Activated naive CD4-positive, alpha-beta T cell treated with Interleukin-2 at 50 U/mL for 16 hours (primary cell): ENCODE data around the gene RHEB.

ENCODE experiments used
- DNase-seq: peaks from one replicate; pipeline ENCODE4 v3.0.0-alpha.2; 2020

Gene RHEB

DNA sequence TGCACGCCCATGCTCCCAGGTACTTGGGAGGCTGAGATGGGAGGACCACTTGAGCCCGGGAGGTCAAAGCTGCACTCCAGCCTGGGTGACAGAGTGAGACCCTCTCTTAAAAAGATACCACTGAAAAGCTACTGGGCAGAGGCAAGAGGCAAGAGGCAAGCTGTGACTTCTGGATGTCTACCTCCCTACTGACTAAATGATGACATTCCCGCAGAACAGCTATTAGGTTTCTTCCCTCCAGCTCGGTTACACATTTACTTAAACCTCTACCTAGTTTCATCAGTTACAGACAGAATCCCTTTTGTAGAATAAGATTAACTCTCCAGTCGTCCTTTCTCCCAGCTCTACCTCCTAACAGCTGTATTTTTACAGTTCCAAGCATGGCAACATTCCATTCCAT, 21.2 kb downstream of the RHEB start:
- no peak for DNase-seq

DNA sequence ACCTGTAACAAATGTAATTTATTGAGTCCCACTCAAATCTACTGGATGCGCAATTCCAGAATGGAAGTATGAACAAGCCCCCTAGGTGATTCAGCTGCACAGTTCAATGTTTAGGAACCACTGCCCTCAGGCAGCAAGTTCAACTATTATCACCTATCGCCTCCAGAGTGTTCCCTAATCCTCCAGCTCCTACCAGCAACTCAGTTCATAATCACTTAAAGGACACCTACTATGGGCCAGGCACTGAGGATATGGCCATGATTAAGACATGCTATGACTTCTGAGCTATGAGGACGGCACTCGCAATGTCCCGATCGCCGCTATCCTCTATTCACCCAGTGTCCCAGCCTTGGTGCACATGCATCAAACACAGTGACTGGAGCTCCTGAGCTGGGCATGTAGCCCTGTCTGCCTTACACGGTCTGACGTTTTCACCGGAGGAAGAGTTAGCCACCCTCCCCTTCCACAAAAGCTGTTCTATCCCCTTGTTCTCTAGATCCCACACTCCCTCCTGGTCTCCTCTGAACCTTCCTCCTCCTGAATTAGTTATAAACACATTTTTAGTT, 22.3 kb downstream of the RHEB start:
- no peak for DNase-seq

DNA sequence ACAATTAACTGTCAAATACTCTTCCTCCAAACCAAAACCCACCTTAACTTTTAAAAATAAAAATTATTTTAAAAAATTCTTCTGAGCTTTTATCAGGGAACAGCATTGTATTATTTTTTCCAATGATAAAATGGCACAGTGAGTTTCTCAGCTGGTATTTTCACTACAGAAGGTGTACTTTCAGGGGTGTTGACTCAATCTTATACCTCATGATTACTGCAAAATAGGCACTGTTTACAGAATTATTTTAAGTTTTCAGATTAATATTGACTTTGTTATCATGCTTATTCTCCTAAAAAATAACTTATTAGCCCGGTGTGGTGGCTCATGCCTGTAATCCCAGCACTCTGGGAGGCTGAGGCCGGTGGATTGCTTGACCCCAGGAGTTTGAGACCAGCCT, 24.3 kb downstream of the RHEB start:
- no peak for DNase-seq

DNA sequence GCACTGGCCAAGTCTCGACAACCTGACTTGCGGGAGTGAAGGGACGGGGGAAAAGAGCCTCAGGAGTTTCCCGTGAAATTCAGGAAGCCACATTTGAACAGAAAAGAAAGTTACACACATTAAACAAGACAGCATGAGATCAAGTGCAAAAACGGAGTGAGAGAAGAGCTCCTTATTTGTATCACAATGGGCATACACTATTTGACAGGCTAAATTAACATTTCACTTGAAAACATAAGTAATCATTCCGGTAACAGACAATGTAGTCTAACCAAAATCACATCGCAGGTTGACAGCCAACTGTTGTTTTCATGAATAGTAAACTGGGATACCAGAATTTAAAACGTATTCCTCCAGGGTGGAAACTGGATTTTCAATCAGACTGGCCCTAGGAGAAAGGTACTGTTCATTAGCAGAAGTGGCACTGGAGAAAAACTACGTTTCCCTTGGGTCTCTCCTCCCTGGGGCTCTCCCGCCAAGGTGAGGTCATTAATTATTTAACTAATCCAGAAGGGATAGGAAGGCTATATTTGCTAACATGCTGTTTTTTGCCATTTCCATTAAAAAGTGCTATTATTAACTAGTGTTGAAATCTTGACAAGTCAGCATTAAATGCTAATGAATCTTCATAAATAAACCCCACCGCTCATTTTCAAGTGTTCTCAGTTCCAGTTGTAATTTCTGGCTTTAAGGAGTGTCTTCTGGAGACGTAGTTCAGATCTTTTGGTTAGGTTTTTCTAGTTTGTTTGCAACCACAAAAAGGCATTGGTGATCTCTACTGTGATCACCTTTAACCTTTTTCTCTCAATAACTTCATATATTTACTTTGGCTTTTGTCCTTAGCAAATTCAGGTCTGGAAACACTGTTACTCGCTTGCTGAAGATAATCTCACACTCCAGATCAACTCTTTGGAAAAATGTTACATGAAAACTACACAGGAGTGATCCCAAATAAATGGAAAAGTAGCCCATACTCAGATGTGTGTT, 25.1 kb downstream of the RHEB start:
- no peak for DNase-seq

DNA sequence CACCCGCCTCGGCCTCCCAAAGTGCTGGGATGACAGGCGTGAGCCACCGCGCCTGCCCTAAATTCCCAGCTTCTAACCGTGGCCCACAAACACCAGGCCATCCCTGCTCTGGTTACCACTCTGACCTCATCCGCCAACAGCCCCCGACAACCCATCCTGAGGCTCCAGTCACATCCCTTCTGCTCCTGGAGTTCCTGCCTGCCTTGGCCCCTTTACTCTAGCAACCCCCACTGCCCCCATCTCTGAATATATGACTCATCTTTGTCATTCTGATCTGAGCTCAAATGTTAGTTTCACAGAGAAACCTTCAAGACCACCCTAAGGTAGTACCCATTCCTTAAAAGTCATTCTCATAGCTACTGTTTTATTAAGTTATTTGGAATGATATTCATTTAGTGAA, 26.6 kb downstream of the RHEB start:
- no peak for DNase-seq

DNA sequence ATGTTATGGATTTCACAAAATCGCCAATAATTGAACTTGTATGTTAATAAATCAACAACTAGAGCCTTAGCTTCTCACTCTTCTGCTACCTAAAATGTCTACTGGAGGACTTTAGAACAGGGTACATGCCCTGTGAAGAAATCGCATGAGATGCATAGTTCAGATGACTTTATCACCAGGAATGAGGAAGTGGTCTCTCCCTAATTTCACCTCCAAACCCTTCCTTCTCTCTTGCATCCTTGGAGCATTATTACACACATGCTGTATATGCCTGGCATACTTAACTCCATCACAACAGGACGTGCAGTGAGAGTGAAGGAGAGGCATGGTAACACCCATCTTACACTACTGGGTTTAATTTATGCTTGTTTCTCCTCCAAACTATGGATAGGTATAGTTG, 27.8 kb downstream of the RHEB start:
- DNase-seq, result no peak

DNA sequence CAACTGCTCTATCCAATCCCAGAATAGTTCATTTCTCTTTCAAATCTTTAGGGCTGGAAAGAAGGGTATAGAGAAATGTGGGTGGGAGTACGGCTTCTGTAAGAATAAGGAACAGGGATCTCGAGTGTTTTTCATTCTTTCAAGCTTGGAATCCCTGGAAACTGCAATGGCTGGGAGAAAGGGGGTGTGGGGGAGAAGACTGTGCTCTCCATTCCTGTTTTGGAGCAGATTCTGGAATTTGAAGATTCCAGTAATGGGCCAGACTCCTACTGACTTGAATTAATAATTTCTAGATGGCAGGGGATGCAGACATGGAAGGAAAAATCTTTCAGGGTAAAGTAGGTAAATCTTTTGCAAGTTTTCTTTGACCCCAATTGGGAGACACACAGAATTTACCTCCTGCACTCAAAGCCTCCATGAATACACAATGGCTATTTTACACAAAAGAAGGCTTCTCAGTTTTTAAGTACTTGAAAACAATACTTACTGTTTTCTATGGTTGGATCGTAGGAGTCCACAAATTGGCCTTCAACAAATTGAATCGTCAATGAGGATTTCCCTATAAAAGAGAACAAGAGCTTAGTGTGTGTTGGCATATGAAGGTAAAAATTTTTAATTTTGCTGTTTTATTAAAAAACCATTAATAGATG, 29.1 kb downstream of the RHEB start:
- DNase-seq, result no peak

DNA sequence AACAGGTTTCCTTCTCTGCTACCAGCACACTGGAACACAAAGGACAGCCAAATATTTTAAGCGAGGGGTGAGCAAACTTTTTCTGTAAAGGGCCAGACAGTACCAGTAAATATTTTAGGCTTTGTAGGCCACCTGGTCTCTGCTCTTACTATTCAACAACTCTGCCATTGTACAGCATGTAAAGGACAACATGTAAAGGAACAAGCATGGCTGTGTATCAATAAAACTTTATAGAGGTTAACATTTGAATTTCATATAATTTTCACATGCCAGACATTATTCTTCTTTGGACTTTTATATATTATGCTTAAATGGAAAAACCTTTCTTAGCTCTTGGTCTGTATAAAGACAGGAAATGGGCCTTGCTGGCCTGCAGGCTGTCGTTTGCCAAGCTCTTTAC, 30.2 kb downstream of the RHEB start:
- DNase-seq, result no peak

DNA sequence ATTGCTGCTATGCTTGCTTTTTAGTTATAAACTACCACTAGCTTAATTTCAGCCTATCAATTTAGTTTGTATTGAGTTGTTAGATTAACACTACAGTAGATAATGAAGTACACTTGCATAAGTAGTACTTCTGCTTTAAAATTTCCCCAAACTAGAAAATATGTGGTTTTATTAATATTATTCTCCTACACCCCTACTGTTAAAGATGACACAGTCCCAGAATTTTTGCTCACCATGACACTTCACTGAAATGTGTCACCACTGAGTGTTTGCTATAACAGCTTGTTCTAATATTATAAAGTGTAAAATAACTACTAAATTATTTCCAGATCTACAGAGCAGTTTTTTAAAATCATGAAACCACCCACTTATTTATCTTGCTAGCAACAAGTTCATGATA, 31.6 kb downstream of the RHEB start:
- no peak for DNase-seq

DNA sequence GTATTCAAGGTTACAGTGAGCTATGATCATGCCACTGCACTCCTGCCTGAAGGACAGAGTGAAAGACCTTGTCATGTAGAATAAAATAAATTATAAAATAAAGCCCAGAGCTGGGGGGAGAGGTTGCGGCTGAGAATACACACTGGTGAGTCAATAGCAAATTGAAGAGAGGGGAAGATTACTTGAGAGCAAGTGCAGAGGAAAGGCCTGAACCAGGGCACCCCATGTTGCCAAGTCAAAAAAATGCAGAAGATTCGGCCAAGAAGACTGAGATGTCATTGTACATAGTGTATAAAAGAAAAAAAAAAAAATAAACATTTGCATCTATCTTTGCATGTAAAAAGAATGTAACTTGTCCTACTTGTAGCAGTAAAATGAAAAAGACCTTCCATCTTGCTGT, 32.5 kb downstream of the RHEB start:
- no peak for DNase-seq

DNA sequence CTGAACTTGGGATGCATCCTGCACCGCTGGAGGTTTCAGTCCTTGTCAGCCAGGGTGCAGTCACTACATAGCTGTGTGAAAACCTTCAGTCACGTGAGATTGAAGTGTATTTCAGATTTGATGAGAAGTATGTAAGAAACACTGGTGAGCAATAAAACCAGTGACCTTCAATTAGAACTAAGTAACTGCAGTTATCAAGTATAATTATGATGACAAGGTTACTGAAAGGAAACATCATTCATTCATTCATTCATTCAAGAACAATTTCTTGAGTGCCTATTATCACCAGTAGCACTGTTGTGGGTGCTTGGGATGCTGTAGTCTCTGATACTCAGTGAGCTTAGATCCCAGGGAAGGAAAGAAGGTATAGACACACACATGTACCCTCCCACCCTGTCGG, 33.6 kb downstream of the RHEB start:
- no peak for DNase-seq

DNA sequence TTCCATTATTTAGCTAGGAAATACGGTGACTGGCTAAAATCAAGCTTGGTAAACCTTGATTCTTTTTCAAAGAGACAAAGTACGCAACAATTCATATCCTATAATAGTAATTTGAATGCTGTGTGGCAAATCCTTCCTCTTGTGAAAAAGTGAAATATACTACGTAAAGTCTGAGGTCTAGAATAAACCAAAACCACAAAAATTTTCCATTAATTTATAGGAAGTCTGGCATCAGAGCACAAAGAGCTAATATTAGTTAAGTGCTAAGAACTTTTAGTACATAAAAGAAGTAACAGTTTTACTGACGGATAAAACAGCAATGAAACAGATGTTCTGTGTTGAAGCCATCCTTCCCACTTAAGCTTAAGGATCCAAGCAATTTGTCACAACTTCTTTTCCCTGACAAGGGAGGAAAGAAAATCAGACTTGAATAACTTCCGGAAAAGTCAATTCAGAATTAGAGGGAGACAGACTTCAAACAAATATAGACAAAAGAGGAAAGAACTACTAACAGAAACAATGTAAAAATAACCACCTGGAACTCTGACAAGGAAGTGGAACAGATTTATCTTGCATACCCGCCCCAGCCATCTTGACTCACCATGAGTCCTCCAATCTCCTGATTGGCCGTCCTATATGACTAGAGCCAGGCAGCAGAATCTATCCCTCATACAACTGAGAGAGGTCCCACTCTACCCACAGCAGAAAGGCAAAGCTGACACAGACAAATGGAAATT, 34.6 kb downstream of the RHEB start:
- DNase-seq, result no peak

DNA sequence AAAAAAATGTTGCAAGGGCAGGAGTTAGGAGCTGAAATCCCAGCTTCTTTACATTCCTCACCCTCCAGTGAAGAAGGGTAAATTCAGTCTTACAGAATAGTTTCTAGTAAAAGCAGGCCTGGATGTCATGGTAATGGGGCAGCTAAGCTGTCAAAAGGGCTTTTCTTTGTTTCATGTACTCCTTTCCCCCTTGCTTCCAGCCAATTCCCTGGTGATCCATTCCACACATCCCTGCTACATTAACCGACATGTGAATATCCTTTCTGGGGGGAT, 36.0 kb downstream of the RHEB start:
- DNase-seq, result no peak

DNA sequence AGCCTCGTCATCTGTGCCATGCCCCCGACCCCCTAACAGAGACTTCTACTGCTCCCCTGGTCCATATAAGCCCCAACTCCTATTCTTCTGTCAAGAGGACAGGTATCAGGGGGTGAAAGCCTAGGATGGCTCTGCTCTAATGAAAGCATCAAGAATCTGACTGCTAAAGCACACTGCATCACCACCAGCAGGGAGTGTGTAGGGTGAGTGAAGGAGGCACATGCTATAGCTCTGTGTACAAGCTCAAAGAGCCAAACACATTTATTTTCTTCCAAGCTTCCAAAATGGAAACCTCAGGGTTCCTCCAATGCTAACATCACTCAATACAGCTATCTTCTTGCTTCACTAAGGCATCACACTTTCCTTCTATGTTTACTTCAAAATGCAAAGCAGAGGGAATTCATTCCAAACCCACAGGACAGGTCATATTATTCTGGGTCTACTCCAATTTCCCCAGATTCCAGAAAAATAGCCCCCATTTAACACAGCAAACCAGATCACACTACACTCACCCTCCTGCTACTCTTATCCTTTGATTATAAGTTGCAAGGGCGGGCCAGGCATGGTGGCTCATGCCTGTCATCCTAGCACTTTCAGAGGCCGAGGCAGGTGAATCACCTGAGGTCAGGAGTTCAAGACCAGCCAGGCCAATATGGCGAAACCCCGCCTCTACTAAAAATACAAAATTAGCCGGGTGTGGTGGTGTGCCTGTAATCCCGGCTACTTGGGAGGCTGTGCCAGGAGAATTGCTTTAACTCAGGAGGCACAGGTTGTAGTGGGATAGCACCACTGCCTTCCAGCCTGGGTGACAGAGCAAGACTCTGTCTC, 36.6 kb downstream of the RHEB start:
- no peak for DNase-seq

DNA sequence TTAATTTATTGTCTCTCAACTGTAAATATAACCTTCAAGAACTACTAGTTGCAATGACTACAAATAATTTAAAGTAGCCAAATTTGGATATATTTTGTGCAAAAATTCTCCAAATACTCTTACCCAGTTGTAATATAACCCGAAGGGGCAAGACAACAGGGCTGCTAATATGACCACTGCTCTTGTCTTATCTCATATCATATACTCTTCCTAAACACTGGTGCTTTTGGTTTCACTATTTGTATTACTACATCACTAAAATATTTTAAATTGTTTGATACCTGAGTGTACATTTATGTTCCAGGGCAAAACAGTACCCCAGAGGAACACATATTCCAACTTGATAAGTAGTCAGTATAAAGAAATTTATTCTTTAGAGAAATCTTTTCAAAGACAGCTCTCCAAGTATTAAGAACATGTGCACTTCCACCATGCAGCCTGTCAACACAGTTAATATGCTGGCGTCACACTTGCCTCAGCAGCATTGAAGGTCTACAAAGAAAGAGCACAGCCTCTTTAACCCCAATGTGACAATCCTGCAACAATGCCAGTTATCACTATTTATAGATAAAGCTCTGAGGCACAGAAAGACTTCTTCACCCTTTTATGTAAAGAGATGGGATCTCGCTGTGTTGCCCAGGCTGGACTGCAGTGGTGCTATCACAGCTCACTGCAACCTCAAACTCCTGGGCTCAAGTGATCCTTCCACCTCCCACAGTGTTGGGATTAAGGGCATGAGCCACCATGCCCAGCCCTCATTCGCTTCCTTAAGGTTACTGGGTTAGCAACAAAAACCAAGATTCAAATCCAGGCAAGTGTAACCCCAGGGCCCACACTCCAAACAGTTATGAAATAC, 37.8 kb downstream of the RHEB start:
- no peak for DNase-seq

DNA sequence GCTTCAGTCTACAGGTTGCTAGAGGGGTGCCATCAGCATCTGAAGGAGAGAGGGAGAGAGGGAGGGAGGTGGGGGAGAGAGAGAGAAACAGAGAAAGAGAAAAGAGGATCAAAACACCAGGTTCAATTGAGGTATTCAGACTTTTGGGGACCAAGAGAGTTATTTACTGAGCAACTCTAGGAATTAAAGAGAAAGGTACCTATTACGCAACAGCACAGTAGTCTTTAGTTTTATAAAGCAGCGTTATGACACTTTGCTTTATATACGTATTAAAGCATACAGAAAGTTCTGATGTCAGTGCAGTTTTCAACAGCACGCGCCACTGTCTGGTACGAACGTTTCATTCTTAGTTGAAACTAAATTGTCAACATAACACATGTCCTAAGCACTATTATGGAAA, 41.8 kb downstream of the RHEB start:
- DNase-seq, result no peak

DNA sequence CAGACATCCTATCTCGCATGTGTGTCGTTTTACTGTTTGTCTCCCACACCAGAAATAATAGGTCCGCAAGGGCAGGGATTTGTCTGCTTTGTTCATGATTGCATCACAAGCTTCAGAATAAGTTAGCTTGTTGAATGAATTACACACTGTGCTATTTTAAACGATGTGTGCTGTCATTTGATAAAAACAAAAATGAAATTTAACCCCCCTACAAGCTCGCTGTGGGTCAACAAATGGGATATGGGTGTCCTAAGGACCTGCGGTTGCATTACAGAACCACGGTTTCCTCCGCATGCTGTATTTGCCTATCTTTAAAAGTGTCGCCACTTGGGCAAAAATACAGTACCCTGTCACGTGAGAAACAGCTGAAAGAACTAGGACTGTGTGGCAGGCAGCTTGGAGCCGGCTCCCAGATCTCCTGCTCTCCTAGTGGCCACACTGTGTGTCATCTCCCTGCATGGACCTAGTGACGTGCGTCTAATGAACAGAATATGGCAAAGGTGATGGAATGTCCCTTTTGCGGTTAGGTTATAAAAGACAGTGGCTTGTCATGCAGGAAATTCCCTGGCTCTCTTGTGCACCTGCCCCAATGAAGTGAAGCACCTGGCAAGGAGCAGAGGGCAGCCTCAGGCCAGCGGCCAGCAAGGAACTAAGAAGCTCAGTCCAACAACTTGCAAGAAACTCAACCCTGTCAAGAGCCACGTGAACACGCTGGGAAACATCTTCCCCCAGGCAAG, 46.9 kb downstream of the RHEB start:
- DNase-seq, result no peak

DNA sequence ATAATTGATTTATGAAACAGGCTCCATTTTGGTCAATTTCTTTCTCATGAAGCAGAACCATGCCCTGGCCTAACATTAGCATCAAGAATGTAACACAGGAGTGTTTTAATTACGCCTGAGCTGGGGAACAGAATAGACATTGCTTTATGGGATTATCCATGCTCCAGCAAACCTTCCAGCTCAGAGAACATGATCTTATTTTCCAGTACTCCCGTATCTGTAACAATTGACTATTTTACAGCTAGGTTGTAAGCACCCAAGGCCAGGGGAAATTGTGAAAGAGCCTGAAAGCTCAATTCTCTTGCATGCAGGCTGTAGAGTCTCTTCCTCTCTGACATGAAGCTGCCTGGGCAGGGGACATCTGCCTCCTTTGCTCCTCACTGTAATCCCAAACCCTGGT, 49.0 kb downstream of the RHEB start:
- no peak for DNase-seq

DNA sequence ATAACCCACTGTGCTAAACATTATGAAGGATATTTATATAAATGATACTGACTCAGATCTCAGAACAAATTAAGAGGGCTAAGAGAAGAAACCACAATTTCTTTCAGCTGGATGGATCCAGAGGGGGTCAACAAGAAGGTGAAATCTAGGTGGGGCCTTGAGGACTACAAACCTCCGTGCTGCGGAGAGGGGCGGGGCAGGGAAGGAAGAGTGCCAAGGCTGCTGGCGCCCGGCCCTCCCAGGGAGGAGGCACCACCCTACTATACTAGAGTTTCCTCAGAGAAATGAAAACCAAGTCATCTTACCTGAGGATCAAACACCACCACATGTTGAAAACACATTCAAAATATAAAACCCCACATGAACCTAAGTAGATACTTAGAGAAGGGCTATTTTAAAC, 50.4 kb downstream of the RHEB start:
- DNase-seq, result no peak

DNA sequence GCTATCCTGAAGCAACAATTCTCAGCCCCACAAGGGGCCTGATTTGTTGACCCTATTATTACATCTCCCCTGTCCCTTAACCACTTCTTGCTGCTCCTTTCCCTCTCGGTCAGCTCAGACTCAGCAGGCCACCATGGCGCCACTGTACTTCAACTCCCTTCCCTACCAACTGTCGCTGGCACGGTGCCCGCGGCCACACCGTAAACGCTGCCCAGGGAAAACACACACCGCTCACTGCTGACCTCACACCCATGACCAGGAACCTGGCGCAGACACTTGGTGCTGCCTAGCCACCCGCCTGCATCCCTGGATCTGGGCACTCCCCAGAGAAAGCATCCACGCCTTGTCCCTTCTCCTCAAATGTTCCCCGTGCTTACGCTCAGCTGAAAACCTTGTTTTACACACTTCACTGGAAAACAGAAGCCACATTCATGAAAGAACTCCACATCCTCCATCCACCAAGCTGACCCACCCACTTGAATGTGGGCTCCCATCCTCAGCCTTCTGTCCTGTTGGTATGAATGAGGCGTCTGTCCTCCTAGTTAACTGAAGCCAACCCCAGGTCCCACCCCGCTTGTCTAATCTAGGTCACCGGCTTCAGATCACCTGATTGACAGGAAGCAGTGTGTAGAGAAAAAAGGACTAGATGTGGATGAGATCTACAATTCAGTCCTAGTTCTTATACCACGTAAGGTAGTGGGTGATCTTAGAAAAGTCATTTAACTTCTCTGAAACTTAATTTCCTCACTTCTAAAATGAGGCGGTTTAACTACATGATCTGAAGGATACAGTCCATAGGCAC, 51.3 kb downstream of the RHEB start:
- no peak for DNase-seq
